Medulla oblongata (tissue), 1 donor: ENCODE measurements around the gene ADAMTS3.

ENCODE experiments used
- DNase-seq: peaks from one replicate; pipeline ENCODE4 v3.0.0-alpha.2; 2015; ENCODE audit errors: extremely low spot score

The ADAMTS3 gene

DNA sequence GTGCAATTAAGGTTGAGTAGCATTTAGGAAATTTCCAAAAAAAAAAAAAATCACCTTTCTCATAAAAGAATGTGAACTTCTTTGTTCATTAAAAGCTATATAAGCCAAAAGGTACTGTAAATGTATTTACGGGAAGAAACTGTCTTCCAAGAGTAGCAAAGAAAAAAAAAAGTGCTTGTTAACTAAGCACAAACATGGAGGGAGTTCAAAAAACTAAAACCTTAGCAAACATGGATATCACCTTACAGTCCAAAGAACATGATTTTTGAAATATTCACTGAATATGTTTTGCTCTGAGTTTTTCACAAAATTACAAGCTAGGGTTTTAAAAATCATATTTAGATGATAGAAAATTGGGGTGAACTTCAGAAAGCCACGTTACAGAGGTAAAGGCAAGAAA is 217.5 kb downstream of the ADAMTS3 start:
- no peak for DNase-seq

GRCh38 chr4:72348701-72349100 is 220.3 kb downstream of the ADAMTS3 start:
- DNase-seq: no peak

DNA sequence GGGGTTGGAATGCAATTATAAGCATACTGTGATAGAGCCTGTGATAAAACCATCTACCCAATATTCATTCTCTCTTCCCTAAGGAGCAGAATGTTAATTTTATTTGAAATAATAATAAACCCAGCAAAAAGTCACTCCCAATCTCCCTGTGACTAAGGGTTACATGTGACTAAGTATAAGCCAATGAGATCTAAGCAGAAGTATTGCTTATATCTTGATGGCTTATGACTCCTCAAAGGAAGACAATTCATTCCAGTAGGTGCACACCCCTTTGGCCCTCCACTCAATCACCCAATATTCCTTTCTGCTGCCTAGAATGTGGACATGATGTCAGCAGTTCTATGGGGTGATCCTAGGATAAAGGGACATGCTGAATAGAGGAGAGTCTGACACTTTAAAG is 224.6 kb downstream of the ADAMTS3 start:
- no peak for DNase-seq

- no peak for DNase-seq
Measured at GRCh38 chr4:72341432-72341820, 227.6 kb downstream of the ADAMTS3 start.

DNA sequence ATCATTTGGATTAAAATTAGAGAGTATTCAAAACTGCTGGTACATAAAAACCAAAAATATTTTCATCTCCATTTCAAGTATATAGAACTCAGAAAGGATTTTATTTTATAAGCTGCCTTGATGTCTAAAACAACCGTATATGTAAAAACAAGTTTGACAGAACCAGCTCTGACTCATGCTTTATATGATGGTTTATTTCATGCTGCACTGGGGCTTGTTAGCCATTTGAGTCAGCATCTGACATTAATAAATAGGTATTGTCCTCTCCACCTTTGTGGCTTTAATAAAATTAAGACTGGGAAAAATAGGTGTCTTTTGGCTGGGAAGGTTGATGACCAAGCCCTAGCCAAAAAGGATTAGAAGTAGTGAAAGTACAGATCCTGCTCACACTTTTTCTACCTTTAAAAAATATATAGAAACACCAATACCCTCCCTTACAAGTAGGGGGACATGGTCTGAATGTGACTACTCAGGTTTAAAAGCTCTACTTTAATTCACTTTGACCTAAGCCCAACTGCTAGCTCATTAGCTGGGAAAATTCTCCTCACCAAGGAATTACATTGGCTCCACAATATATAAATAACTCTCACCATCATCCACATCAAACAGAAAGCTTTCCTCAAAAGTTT is 228.1 kb downstream of the ADAMTS3 start:
- no peak for DNase-seq

- DNase-seq: no peak
Measured at GRCh38 chr4:72338060-72338459, 231.0 kb downstream of the ADAMTS3 start.

GRCh38 chr4:72330381-72330780 is 238.6 kb downstream of the ADAMTS3 start:
- DNase-seq: no peak

- DNase-seq: peak; percentile 20
Measured at GRCh38 chr4:72326692-72327632, 242.1 kb downstream of the ADAMTS3 start.

GRCh38 chr4:72325215-72325614 is 243.8 kb downstream of the ADAMTS3 start:
- no peak for DNase-seq

DNA sequence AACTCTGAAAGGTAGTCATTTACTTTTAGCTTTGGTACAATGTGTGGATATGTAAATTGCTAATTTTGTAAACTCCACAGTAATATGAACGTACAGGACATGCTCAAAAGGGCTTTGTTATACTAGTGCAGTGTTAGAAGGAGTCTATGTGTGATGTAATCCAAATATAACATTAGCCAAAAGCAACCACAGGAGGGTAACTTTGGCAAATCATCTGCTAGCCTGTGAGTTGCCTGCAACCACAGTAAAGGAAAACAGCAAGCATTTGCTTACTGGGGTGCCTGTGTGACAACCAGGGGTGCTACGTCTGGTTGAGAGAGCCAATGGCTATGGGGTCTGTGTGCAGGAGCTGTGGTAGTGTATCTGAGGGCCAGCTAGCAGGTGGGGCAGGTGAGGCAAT is 245.8 kb downstream of the ADAMTS3 start:
- no peak for DNase-seq

DNA sequence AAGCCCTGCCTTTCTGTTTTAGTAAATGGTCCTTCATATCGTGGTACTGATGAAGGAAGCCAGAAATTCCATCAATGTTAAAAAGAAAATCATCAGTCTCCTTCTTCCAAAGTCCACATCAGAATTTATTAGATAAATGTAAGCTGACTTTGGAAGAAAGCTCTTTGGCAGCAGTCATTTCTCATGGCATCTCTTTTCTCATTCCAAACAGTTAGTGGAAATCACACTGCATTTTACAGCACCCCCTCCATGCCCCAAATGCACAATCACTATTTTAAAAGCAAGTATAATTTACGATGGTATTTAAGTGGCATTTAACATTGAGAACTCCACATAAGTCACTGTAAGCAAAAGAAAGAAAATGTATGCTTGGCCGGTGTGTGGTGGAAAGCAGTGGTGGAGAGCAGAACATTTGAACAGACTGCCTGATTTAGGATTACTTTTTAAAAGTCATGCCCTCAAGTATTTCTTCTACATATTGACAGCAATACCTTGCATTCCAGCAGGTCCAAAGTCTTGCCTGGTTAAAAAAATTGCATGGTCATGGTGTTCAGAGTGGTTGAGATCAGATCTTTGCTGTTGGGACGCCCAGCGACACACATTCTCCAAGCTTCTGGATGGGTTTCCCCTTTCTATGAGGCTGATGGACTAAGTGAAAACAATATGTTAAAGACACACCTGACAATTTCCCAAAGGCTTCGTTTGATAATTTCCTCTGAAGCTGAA is 248.6 kb downstream of the ADAMTS3 start:
- no peak for DNase-seq

GRCh38 chr4:72319601-72320021 is 249.4 kb downstream of the ADAMTS3 start:
- DNase-seq: peak; percentile 37

DNA sequence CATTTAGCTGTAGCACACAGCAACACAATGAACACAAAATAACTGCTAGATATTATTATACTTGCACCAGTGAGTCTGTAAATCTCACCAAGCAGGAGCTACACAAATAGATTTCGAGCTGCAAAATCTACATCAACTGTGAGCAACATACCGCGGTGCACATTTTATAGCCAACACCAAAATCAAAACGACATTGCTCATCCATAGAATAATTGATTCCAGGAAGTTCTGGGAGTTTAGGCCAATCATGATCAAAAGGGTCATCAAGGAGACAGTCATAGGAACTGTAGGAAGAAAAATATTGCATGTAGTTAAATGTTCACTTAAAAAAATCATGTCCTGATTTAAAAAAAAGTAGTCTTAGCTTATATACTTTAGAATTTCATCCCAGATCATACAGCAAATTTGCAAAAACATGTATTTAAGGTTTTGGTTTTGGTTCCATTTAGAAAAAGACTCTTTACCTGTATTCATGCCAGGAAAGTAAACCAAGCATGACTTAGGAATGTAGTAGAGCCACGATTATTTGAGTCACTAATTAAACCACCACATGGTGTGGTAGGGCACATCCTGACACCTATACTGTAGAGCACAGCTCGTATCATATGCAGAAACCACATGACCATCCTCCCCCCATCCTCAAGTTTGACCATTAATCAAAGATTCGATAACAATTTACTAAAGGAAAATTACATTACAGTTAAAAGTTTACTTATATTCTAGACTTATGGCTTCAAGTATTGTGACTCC is 250.4 kb downstream of the ADAMTS3 start:
- DNase-seq: no peak

DNA sequence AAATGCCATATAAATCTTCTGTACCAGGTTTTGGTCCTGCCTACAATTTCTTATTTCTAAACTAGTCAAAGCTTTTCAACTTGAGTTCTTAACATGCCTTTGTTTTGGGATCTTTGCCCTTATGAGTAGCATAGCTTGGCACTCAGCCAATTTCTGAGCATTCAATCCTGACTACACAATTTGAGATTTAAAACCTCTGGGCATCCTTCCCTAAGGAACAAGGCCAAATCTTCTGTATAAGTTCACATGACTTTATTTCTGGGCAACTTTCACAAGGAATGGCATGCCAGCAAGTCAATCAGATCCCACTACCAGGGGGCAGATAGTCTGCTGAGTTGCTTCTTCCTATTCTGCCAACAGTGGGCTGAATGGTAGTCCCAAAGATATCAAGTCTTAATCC is 254.2 kb downstream of the ADAMTS3 start:
- DNase-seq: peak; percentile 70

- DNase-seq: peak; percentile 31
Measured at GRCh38 chr4:72313121-72313520, 255.9 kb downstream of the ADAMTS3 start.

GRCh38 chr4:72312032-72312650 is 256.9 kb downstream of the ADAMTS3 start:
- peak; percentile 88 for DNase-seq

DNA sequence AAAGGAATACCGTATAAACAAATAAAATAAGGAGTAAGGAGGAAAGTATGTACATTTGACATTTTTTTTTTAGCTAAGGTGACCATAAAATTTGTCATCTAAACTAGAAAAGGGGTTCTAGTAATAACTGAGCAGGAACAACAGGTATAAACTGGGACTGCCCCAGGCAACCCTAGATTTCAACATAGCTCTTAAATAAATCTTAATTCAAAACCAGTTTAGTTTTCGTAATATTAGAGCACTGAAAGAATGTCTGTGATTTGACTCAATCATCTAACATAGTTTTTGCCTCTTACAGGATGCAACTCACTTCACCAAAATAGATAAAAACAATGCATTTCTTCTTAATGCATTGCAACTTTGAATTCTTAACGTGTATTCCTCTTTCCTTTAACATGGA is 257.7 kb downstream of the ADAMTS3 start:
- DNase-seq: no peak

DNA sequence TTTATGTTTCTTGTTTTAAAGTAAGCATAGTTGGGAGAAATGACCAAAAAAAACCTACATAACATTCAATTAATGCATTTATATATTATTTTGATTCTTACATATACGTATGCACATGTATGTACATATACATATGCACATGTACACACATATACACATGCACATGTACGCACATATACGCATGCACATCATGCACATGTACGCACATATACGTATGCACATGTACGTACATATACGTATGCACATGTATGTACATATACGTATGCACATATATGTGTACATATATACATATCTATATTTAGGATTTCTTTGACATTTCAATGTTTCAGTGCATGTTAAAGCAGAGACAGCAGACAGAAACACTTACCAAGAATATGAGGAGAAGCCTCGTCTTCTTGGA is 263.4 kb downstream of the ADAMTS3 start:
- DNase-seq: no peak

DNA sequence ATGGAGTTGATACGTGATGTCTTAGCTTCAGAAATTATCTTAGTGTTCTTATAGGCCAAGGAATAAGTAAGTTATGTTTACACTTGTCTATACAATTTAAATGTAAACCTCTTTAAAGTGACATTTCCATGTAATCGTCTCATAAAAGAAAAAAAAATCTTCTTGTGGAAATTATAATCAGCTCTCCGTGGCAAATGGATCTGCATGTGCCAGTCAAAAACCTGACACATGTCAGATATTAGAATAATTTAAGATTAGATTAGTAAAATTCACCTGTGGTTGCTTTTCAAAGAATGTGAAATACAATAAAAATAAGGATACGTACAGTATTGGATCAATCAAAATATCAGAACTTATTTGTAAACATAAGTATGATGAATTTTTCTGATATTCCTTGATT is 263.9 kb downstream of the ADAMTS3 start:
- DNase-seq: no peak

DNA sequence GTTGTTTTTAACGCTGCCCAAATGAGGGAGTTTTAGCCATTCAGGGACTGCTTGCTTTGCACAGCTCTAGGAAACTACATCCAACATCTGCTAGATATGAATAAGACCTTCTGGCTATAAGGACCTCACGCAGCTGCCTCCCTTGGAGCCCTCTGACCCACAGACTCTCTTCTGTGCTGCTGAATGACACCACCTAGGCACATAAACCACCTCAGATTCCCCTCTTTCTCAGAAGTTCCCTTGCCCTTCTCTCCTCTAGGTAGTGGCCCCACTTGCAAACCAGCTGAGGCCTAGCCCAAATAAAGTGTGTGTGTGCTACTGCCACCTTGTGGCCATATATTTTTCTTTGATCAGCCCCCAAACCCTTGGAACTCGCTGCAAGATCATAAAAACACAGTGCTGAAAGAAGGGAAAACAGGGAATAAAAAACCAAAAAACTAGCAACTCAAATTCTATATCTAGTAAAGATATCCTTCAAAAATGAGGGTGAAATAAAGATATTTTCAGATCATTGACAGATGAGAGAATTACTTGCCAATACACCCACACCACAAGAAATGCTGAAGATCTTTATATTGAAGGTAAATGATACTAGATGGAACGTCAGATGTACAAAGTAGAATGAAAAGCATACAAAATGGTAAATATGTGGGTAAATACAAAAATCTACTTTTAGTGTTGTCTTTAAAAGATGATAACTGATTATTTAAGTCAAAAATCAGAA is 265.9 kb downstream of the ADAMTS3 start:
- DNase-seq: peak; percentile 72

GRCh38 chr4:72301759-72302158 is 267.3 kb downstream of the ADAMTS3 start:
- no peak for DNase-seq
